ENCODE measurements around the gene MAP3K14.
A peak's percentile ranks its signal among the peaks of the same experiment; 100 is the strongest.

MAP3K14 gene

DNA sequence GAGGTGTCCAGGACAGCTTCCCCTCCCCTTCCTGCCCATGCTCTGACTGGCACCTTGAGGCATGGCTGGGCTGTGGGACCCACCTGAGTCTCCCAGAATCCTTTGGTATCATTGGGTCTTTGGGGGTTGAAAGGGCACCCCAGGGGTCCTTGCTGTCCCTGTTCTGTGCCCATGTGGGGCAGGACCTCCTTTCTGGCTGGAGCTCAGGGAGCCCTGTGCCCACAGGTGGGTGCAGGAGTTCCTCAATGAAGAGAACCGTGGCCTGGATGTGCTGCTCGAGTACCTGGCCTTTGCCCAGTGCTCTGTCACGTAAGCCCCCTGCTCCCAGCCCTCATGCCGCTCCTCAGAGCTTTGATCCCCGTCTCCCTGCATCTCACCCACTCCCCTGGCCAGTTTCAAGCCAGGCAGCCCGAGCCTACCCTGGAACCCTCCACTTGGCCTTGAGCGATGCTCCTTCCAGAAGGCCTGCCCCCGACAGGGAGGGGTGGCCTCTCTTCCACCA is 83.3 kb downstream of the MAP3K14 start:
- TF ChIP-seq POLR2AphosphoS5 (IDR thresholded peaks at IDR 0.05; ENCODE audit: low read depth, low read length) = no peak
- no peak for TF ChIP-seq POLR2A (IDR thresholded peaks at IDR 0.05; ENCODE audit: low read depth, low read length)
- TF ChIP-seq TAF1 (IDR thresholded peaks at IDR 0.05; ENCODE audit: borderline replicate concordance, low read depth, low read length) = no peak
- FAIRE-seq (no peak), DNase-seq (ENCODE audit: insufficient read length) (no peak)

DNA sequence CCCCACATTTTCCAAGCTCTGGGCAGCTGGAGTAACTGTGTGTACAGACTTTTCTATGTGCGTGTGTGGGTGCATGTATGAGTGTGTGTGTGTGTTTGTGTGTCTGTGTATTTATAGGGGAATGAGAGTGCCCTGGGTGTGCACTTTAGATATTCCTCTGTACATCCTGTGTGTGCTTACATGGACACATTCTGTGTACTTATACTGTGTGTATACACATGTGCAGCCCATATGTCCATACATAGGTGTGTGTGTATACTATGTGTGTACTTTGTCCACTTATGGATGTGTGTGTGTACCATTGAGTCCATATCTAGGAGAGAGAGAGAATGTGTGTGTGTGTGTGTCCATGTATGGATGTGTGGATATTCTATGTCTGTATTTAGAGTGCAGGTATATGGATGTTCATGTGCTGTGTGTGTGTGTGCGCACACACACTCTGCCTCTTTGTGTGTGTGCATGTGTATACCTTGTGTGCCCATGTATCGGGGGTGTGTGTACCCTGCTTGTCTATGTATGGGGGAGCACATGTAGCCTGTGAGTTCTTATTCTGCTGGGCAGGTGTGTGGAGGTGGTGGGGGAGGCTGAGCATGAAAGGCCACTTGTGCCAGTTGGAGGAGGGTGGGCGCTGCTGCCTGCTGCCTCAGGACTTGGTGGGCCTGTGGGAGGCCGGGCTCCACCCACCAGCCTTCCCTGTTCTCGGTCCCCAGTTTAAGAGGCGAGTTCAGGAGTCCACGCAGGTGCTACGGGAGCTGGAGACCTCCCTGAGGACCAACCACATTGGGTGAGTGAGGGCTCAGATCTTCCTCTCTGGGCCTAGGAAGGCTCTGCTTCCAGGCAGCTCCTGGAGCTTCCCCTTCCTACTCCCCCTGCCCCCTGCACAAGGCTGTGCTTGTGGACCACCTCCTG is 84.1 kb downstream of the MAP3K14 start:
- TF ChIP-seq POLR2A (IDR thresholded peaks at IDR 0.05; ENCODE audit: low read depth, low read length) (no peak), TAF1 (IDR thresholded peaks at IDR 0.05; ENCODE audit: borderline replicate concordance, low read depth, low read length) (no peak), POLR2AphosphoS5 (IDR thresholded peaks at IDR 0.05; ENCODE audit: low read depth, low read length) (no peak)
- DNase-seq (ENCODE audit: insufficient read length) = no peak
- FAIRE-seq = no peak

DNA sequence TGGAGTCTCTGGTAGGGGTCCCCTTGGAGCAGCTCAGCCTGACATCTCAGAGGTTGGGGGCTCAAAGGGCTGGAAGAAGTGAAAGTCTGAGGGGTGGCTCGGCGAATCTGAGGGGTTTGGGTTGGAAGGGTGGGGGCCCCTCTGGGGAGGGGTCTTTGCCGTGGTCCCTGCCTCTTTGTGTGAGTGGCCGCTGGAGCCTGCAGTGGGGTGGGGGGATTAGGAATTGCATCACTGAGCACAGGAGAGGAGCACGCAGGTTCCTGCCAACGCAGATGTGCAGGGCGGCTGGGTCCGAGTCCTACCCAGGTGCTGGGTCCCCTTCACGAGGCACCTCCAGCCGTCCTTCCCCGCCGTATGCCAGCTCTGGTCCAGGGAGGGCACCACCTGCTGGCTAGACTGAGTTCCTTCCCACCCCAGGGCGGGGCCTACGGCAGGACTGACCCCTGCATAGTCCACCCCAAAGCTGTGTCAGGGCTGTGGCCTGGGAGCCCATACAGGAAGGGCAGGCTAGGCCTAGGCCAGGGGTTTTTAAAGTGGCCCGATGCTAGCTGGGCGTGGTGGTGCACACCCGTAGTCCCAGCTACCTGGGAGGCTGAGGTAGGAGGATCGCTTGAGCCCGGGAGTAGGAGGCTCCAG is 85.2 kb downstream of the MAP3K14 start:
- no peak for TF ChIP-seq POLR2A (IDR thresholded peaks at IDR 0.05; ENCODE audit: low read depth, low read length)
- no peak for TF ChIP-seq TAF1 (IDR thresholded peaks at IDR 0.05; ENCODE audit: borderline replicate concordance, low read depth, low read length)
- no peak for DNase-seq (ENCODE audit: insufficient read length)
- no peak for FAIRE-seq

DNA sequence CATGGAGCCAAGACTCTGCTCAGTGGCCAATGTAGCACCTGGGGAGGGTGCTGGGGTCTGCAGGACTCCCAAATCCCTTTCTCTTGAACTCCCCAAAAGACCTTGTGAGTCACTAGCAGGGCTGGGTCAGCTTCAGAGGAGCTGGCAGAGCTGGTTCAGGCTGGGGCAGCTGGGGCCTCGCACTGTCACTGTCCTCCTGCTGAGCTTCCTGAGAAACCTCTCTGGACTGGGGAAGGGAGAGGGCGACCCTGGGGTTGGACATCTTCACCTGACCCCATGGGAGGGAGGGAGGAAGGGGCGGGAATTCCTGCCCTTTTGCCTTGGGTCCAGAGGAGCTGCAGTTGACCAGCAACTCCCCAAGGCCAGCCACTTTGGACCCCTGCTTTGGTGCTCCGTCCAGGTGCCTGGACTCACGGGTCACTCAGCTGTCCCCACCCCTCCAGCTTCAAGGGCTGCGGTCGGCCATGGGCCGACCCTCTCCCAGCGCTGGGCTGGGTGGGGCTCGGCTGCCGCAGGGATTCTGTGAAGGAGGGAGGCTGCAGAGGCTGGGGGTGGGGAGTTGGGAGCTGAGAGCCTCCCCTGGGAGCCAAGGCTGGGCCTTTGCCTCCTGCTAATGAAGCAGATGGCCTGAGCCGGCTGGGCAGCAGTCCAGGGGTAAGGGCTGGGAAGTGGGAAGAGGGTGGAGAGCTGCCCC is 85.9 kb downstream of the MAP3K14 start:
- FAIRE-seq = no peak
- no peak for TF ChIP-seq POLR2A (IDR thresholded peaks at IDR 0.05; ENCODE audit: low read depth, low read length)
- TF ChIP-seq TAF1 (IDR thresholded peaks at IDR 0.05; ENCODE audit: borderline replicate concordance, low read depth, low read length) = no peak
- no peak for TF ChIP-seq POLR2AphosphoS5 (IDR thresholded peaks at IDR 0.05; ENCODE audit: low read depth, low read length)
- DNase-seq (ENCODE audit: insufficient read length) = no peak

DNA sequence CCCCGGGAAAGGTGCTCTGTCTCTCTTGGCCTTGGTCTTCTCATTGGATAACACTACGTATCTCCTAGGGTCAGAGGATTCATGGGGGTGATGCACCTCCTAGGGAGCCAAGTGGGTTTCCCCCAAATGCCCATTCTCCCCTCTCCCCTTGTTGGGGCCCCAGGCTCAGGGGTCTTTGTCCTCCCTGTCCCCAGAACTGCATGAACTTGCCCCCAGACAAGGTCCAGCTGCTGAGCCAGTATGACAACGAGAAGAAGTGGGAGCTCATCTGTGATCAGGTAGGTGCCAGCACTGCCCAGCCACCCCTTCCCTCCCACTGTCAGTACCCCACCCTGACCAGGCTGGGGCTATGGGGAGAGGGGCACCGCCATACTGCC is 86.4 kb downstream of the MAP3K14 start:
- DNase-seq (ENCODE audit: insufficient read length) (no peak), FAIRE-seq (no peak)
- TF ChIP-seq POLR2AphosphoS5 (IDR thresholded peaks at IDR 0.05; ENCODE audit: low read depth, low read length) = no peak
- TF ChIP-seq POLR2A (IDR thresholded peaks at IDR 0.05; ENCODE audit: low read depth, low read length) = no peak
- TF ChIP-seq TAF1 (IDR thresholded peaks at IDR 0.05; ENCODE audit: borderline replicate concordance, low read depth, low read length) = no peak

DNA sequence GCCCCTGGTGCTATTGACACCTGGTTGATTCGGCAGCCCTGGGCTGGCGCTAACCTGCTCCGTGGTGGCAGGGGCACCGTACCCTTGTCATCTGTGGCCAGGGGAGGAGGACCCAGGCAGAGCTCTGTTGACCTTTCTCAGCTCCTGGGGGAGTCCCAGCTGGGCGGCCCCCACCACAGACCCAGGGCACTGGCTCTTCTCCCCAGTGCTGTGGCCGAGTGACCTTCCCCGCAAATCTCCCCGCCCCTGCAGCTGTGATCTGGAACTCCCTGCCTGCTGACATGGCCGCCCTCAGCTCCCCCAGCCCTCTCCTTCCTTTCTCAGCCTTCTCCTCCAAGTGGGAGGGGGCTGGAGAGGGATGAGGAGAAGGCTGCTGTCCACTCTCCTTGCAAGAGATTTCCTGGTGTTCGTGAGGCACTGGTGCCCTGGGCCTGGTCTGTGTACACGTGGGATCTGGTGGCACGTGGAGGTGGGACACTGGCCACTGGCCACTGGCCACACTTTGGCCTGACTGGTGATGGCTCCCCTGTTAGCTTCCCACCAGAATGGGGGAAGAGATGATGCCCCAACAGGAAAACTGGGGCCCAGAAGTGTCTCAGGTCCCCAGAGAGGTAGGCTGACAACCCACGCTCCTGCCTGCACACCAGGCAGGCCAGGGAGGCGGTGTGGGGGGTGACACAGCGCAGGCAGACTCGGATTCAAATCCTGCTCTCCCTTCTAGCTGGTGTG is 87.0 kb downstream of the MAP3K14 start:
- FAIRE-seq = no peak
- DNase-seq (ENCODE audit: insufficient read length) = peak; percentile 61
- TF ChIP-seq POLR2AphosphoS5 (IDR thresholded peaks at IDR 0.05; ENCODE audit: low read depth, low read length) (no peak), TAF1 (IDR thresholded peaks at IDR 0.05; ENCODE audit: borderline replicate concordance, low read depth, low read length) (no peak), POLR2A (IDR thresholded peaks at IDR 0.05; ENCODE audit: low read depth, low read length) (no peak)

DNA sequence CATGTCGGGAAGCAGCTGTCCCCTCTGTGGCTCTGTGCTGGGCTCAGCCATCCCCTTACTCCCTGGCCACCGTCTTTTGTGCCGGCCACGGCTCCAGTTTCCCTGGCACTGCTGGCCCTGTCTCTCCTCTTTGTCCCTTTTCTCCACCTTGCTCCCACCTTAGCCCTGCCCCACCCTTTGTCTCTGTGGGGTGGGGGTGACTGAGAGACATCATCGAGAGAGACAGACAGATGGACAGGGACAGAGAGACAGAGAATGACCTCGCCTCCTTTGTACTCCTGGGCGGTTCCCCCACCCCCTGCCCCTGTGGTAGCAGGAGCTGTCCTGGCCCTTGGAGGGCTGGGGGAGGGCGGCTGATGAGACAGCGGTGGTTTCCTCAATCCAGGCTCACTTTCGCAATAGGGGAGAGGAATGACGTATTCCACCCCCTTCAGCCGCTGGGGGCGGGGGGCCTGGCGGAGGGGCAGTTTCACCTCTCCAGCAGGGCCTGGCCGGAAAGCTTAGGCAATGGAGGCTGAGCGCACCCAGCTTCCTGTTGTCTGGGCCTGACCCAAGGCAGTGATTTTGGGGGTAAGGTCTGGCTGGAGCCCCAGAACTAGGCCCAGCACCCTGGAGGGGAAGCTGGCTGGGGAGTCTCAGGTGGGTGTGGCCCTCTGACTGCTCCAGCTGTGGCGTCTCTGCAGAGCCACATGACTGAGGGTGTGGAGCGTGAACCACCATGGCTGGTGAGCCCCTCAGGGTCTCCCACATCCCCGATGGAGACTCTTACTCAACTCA is 87.9 kb downstream of the MAP3K14 start:
- FAIRE-seq = peak; percentile 99
- peak; percentile 85 for DNase-seq (ENCODE audit: insufficient read length)
- peak; percentile 69 for TF ChIP-seq POLR2A (IDR thresholded peaks at IDR 0.05; ENCODE audit: low read depth, low read length)
- TF ChIP-seq TAF1 (IDR thresholded peaks at IDR 0.05; ENCODE audit: borderline replicate concordance, low read depth, low read length) = 0 out of 2 replicates have a peak, but pooled peaks have one; percentile 29
- no peak for TF ChIP-seq POLR2AphosphoS5 (IDR thresholded peaks at IDR 0.05; ENCODE audit: low read depth, low read length)

DNA sequence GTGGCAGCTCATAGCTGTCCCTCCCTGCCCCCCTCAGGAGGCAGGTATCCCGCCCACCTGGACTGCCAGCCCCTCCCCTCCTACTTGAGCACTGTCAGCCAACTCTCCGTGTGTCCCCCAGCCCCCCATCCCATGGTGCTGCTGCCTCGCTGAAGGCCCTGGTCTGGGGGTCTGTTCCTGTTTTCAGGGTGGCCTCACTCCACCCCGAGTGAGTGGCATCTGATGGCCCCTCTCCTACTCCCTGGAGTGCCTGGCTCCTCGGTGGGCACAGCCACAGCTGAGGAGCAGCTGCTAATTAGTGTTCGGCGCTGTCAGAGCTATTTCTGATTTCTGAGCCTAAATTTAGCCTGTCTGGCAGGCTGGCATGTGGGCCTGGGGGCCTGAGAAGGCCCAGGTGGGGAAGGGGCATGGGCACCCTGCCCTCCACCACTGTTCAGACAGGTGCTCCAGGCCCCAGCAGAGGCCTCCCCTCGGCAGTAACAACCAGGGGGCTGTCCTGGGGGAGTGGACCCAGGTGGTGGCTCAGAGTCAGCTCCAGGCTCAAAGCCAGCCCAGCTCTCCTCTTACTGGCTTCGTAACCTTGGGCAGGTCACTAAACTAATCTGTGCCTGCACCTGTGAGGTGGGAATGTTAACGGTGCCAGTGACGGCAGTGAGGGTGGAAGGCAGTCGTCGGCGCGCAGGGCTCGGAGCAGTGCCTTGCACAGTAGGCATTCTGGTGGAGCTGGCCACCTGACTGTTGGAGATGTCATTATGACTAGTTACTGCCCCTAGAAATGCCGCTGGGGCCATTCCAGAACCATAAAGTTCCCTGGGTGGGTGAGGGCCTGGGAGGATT is 88.7 kb downstream of the MAP3K14 start:
- DNase-seq (ENCODE audit: insufficient read length) (peak; percentile 31), FAIRE-seq (no peak)
- peak; percentile 35; the same call in 1 of the 2 replicates for TF ChIP-seq POLR2A (IDR thresholded peaks at IDR 0.05; ENCODE audit: low read depth, low read length)
- TF ChIP-seq POLR2AphosphoS5 (IDR thresholded peaks at IDR 0.05; ENCODE audit: low read depth, low read length) = peak; percentile 23; the same call in 1 of the 2 replicates
- TF ChIP-seq TAF1 (IDR thresholded peaks at IDR 0.05; ENCODE audit: borderline replicate concordance, low read depth, low read length) = no peak

DNA sequence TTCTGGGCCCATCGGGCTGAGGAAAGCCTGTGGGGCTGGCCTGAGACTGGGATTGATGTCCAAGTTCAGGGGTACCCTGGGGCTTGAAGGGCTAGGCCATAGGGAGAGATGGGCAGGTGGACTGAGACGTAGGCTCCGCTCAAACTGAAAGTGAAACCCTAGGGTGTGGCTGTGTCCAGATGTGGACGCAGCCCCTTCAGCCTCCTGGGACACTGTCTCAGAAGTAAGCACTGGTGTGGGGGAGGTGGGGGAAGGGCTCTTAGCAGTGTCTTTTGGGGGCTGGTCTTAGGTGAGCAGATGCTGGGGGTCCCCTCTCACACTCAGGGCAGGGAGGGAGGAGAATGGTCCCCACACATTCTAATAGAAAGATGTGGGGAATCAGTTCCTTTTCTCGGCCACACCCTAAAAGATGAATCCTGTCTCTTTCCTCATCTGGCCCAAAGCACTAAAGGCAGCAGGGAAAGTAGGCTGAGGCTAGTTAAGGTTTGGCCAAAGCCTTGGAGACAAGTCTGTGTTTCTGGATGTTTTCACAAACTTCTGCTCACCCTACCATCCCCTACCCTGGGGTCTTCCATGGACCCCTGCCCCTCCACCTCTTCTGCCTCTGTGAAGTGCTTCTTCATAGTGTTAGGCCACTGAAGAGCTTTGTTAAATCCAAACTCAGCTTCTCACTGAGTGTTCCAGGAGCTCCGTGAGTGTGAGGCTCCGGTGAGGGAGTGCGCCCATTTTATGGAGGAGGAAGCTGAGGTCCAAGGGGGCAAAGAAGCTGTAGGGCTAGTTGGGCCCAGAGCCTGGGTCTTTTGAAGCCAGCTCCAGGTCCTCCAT is 89.5 kb downstream of the MAP3K14 start:
- FAIRE-seq (peak; percentile 97), DNase-seq (ENCODE audit: insufficient read length) (peak; percentile 63)
- TF ChIP-seq POLR2AphosphoS5 (IDR thresholded peaks at IDR 0.05; ENCODE audit: low read depth, low read length) (0 out of 2 replicates have a peak, but pooled peaks have one; percentile 27), POLR2A (IDR thresholded peaks at IDR 0.05; ENCODE audit: low read depth, low read length) (peak; percentile 39; the same call in 1 of the 2 replicates), TAF1 (IDR thresholded peaks at IDR 0.05; ENCODE audit: borderline replicate concordance, low read depth, low read length) (0 out of 2 replicates have a peak, but pooled peaks have one; percentile 6)

All from GM12892 (cell line).